ENCODE results near the gene MARVELD1. TPM values are rescaled to one million over a fixed set of nuclear protein-coding genes. Genes with fewer than 3 reads are reported as not detected.

The MARVELD1 gene
- total RNA-seq, 2 donors from 2014 or later = 44.3 to 47.9 TPM

- no peaks in the 10 kb centered on the region for H3K9me3 Mint-ChIP-seq
- Histone ChIP-seq H3K9me3 (ENCODE audit: control insufficient read depth, low read length) (no peaks in the 10 kb centered on the region), H3K27ac (ENCODE audit: low read depth, low read length) (no peak overlapping the region), H3K4me1 (ENCODE audit: control insufficient read depth, insufficient read depth, low read length) (peaks cover 3% of the 10 kb centered on the region), H3K36me3 (ENCODE audit: control insufficient read depth, insufficient read depth, low read length) (no peaks in the 10 kb centered on the region), H3K9ac (ENCODE audit: extremely low read depth, low read length, poor library complexity, severe bottlenecking) (no peak overlapping the region), H3K27me3 (ENCODE audit: control insufficient read depth, insufficient read depth, low read length, poor library complexity, severe bottlenecking) (no peaks in the 10 kb centered on the region), H3K4me3 (ENCODE audit: low read length) (no peak overlapping the region)
- no peak overlapping the region for H3K4me3 Mint-ChIP-seq
- TF ChIP-seq, protein P1, sequence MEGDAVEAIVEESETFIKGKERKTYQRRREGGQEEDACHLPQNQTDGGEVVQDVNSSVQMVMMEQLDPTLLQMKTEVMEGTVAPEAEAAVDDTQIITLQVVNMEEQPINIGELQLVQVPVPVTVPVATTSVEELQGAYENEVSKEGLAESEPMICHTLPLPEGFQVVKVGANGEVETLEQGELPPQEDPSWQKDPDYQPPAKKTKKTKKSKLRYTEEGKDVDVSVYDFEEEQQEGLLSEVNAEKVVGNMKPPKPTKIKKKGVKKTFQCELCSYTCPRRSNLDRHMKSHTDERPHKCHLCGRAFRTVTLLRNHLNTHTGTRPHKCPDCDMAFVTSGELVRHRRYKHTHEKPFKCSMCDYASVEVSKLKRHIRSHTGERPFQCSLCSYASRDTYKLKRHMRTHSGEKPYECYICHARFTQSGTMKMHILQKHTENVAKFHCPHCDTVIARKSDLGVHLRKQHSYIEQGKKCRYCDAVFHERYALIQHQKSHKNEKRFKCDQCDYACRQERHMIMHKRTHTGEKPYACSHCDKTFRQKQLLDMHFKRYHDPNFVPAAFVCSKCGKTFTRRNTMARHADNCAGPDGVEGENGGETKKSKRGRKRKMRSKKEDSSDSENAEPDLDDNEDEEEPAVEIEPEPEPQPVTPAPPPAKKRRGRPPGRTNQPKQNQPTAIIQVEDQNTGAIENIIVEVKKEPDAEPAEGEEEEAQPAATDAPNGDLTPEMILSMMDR (conservative IDR thresholded peaks at IDR 0.05) = no peak
- peaks cover 29% of the 10 kb centered on the region for H3K4me1 Mint-ChIP-seq
- 98 to 100% methylated on average over 3 to 5 of the region's 5 CpGs for whole genome bisulfite sequencing, 2 experiments (ENCODE audit: insufficient coverage in 1 of 2, insufficient read length in 1 of 2)
- no peak for DNase-seq
- H3K27me3 Mint-ChIP-seq (ENCODE audit: insufficient read depth) = peaks cover 13% of the 10 kb centered on the region
- H3K27ac Mint-ChIP-seq = no peak overlapping the region
- no peaks in the 10 kb centered on the region for H3K36me3 Mint-ChIP-seq (ENCODE audit: low read depth)
Observed at GRCh38 chr10:97684866-97685394, 28.6 kb upstream of the MARVELD1 start.

- 75 to 82% methylated on average over 2 of the region's 2 CpGs for WGBS, 2 experiments (ENCODE audit: insufficient coverage in 1 of 2, insufficient read length in 1 of 2)
- H3K27ac ChIP-seq (ENCODE audit: low read depth, low read length) = no peak overlapping the region
- H3K27me3 ChIP-seq (ENCODE audit: control insufficient read depth, insufficient read depth, low read length, poor library complexity, severe bottlenecking) = no peaks in the 10 kb centered on the region
- peaks cover 13% of the 10 kb centered on the region for H3K27me3 Mint-ChIP-seq (ENCODE audit: insufficient read depth)
- TF ChIP-seq, protein P1 (conservative IDR thresholded peaks at IDR 0.05) = peak; percentile 70
- H3K4me3 Mint-ChIP-seq = peak overlapping the region; percentile 74
- H3K4me1 ChIP-seq (ENCODE audit: control insufficient read depth, insufficient read depth, low read length) = peaks cover 3% of the 10 kb centered on the region
- H3K9me3 Mint-ChIP-seq = no peaks in the 10 kb centered on the region
- no peaks in the 10 kb centered on the region for H3K36me3 ChIP-seq (ENCODE audit: control insufficient read depth, insufficient read depth, low read length)
- no peaks in the 10 kb centered on the region for H3K36me3 Mint-ChIP-seq (ENCODE audit: low read depth)
- no peak overlapping the region for H3K27ac Mint-ChIP-seq
- no peak overlapping the region for H3K4me3 ChIP-seq (ENCODE audit: low read length)
- H3K9me3 ChIP-seq (ENCODE audit: control insufficient read depth, low read length) = no peaks in the 10 kb centered on the region
- DNase-seq = peak; percentile 80
- H3K4me1 Mint-ChIP-seq = peaks cover 29% of the 10 kb centered on the region
- no peak overlapping the region for H3K9ac ChIP-seq (ENCODE audit: extremely low read depth, low read length, poor library complexity, severe bottlenecking)
Observed at GRCh38 chr10:97685395-97685958, 28.1 kb upstream of the MARVELD1 start.

GRCh38 chr10:97686301-97686961 is 27.1 kb upstream of the MARVELD1 start:
- H3K9me3 Mint-ChIP-seq = no peaks in the 10 kb centered on the region
- peak overlapping the region; percentile 81 for H3K9ac ChIP-seq (ENCODE audit: extremely low read depth, low read length, poor library complexity, severe bottlenecking)
- H3K36me3 Mint-ChIP-seq (ENCODE audit: low read depth) = no peaks in the 10 kb centered on the region
- peaks cover 3% of the 10 kb centered on the region for H3K4me1 ChIP-seq (ENCODE audit: control insufficient read depth, insufficient read depth, low read length)
- peak overlapping the region; percentile 91 for H3K4me3 ChIP-seq (ENCODE audit: low read length)
- peaks cover 13% of the 10 kb centered on the region for H3K27me3 Mint-ChIP-seq (ENCODE audit: insufficient read depth)
- H3K27ac ChIP-seq (ENCODE audit: low read depth, low read length) = no peak overlapping the region
- no peak for DNase-seq
- H3K9me3 ChIP-seq (ENCODE audit: control insufficient read depth, low read length) = no peaks in the 10 kb centered on the region
- H3K4me1 Mint-ChIP-seq = peaks cover 29% of the 10 kb centered on the region
- 23 to 37% methylated on average over 6 to 14 of the region's 14 CpGs for WGBS, 2 experiments (ENCODE audit: insufficient coverage in 1 of 2, insufficient read length in 1 of 2)
- peak overlapping the region; percentile 74 for H3K4me3 Mint-ChIP-seq
- peak overlapping the region; percentile 84 for H3K27ac Mint-ChIP-seq
- no peaks in the 10 kb centered on the region for H3K27me3 ChIP-seq (ENCODE audit: control insufficient read depth, insufficient read depth, low read length, poor library complexity, severe bottlenecking)
- H3K36me3 ChIP-seq (ENCODE audit: control insufficient read depth, insufficient read depth, low read length) = no peaks in the 10 kb centered on the region
- TF ChIP-seq, protein P1 (conservative IDR thresholded peaks at IDR 0.05) = no peak

Measured in endodermal cell (in vitro differentiated cells).